GM12892 (cell line): ENCODE measurements around the gene ZNF830.

Source experiments
- POLR2A ChIP-seq: IDR thresholded peaks from 2 replicates; pipeline ENCODE4 v1.6.1; 2011; ENCODE audit warnings: low read depth, low read length, control low read depth
- POLR2AphosphoS5 ChIP-seq: IDR thresholded peaks from 2 replicates; pipeline ENCODE4 v1.6.1; 2011; ENCODE audit warnings: low read depth, low read length, control low read depth
- TAF1 ChIP-seq: IDR thresholded peaks from 2 replicates; pipeline ENCODE4 v1.6.1; 2011; ENCODE audit warnings: low read depth, mild to moderate bottlenecking, control low read depth, low read length, borderline replicate concordance

- no peak for TF ChIP-seq POLR2A
- no peak for TF ChIP-seq TAF1
- no peak for TF ChIP-seq POLR2AphosphoS5
Observed at GRCh38 chr17:34997355-34997862, 36.1 kb downstream of the ZNF830 start.
